DMS153 treated with DMSO at 0.1 percent for 48 hours (cell line): ENCODE results near the gene GPC5.
A peak's percentile ranks its signal among the peaks of the same experiment; 100 is the strongest.
"Not testable (repeated sequence)": the region's sequence is repeated elsewhere in the genome, so short reads cannot be mapped to it uniquely, and the experiment has no call there.

Experiments used
- DNase-seq: peaks from one replicate; lab custom pipeline; 2025; ENCODE audit not compliant: unreplicated experiment; lab: John Stamatoyannopoulos, UW

Gene GPC5

DNA sequence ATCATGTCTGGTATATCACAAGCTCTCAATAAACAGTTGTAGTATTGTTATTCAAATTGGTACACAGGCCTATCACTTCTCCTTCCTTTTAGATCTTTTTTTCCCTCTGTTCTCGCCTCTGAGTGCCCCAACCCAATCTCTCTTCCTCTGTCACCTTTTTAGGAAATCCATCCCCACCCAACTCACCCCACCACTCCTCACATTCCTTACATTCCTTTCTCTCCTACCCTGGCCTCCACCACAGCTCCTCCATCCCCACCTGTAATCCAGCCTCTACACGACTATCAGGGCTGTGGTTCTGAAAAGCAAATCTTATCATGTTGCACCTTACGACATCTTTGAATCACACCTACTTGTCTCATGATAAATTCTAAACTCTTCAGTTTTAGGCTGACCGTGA is 1282.8 kb downstream of the GPC5 start:
- no peak for DNase-seq

GRCh38 chr13:92682832-92683517 is 1284.6 kb downstream of the GPC5 start:
- DNase-seq, result no peak

- no peak for DNase-seq
Observed at GRCh38 chr13:92694047-92694446, 1295.6 kb downstream of the GPC5 start.

DNA sequence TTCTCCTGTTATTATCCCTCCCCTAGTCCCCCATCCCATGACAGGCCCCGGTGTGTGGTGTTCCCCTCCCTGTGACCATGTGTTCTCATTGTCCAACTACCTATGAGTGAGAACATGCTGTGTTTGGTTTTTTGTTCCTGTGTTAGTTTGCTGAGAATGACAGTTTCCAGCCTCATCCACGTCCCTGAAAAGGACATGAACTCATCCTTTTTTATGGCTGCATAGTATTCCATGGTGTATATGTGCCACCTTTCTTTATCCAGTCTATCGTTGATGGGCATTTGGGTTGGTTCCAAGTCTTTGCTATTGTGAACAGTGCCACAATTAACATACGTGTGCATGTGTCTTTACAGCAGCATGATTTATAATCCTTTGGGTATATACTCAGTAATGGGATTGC is 1297.4 kb downstream of the GPC5 start:
- DNase-seq, result not testable (repeated sequence)

DNA sequence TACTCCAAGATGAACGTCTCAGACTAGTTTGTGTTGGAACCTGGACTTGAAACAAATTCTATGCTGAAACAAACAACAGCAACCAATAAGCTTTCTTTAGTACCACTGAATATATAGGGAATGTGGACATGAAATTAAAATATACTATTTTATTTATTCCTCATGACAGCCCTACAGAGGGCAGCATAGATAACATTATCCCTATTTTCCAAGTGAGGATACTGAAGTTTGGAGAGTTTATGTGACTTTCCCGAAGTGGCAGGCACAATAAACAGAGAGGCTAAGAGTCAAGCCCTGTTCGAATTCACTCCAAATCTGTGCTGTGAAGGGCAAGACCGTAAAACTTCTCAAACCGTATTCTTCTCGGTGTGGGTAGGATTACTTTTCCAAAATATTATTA is 1318.3 kb downstream of the GPC5 start:
- DNase-seq, result peak; percentile 41

DNA sequence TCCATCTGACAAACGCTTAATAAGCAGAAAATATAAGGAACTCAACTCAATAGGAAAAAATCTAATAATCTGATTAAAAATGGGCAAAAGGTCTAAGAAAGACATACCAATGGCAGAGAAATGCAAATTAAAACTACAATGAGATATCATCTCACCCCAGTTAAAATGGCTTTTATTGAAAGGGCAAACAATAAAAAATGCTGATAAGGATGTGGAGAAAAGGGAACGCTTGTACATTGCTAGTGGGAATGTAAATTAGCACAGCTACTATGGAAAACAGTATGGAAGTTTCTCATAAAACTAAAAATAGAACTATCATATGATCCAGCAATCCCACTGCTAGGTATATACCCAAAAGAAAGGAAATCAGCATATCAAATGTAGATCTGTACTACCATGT is 1319.4 kb downstream of the GPC5 start:
- DNase-seq, result no peak

DNA sequence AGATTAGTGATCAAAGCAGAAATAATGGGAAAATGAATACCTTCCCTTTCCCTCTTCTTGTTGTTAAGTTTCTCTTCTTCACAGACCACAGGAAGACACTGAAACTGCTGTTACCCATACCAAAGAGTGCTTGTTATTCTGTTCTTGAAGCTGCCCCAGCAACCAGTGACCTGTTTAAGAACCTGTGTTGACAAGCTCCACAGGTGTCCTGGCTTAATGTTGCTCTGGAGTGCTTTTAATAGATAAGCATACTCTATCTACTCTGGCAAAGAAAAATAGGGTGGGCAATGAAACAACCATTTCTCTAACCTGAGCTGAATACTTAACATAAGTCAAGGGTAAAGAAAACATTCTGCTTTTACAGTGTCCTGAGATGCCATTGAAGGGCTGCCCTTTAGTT is 1321.4 kb downstream of the GPC5 start:
- peak; percentile 85 for DNase-seq

GRCh38 chr13:92721620-92722019 is 1323.2 kb downstream of the GPC5 start:
- DNase-seq, result no peak

GRCh38 chr13:92727118-92727517 is 1328.7 kb downstream of the GPC5 start:
- DNase-seq, result no peak

- no peak for DNase-seq
Observed at GRCh38 chr13:92734068-92734467, 1335.6 kb downstream of the GPC5 start.

GRCh38 chr13:92734545-92734944 is 1336.1 kb downstream of the GPC5 start:
- DNase-seq, result no peak

DNA sequence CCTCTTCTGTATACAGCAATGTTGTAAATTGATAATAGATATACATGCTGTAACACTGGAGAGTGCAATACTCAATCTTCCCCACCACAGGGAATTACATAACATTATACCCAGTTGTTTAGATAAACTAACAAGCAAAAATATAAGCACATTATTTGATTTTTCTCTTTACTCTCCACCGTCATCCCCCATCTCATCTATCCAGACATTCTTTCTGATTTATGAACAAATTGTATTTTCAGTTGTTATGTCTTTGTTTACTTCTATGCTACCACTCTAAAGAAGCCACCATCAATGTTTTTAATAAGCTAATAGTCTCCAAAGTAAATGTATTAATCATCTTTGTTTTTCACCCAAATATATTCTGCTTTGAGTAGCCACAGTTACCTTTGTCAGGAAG is 1337.5 kb downstream of the GPC5 start:
- DNase-seq, result no peak

DNA sequence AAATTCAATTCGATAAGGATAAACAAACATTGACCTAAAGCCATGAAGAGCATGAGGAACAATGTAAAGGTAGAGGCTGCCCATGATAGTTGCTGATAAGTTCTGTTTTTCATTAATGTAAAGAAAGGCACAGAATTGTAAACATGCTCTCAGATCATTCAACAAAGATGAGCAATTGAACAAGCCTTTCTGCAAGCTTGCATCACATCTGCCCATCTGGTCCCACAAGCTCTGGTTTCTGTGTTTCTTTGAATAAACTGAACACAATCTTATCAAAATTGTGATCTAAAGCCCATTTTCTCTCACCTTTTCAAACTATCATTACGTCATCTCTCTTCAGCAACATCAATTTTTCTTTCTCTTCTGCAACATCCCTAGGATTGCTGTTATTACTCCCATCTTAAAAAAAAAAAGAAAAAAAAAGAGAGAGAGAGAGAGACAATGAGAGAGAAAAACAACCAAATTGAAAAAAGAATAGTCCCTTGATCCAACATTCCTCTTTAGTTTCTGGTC is 1340.9 kb downstream of the GPC5 start:
- DNase-seq, result peak; percentile 38

- no peak for DNase-seq
Observed at GRCh38 chr13:92743992-92744391, 1345.6 kb downstream of the GPC5 start.

DNA sequence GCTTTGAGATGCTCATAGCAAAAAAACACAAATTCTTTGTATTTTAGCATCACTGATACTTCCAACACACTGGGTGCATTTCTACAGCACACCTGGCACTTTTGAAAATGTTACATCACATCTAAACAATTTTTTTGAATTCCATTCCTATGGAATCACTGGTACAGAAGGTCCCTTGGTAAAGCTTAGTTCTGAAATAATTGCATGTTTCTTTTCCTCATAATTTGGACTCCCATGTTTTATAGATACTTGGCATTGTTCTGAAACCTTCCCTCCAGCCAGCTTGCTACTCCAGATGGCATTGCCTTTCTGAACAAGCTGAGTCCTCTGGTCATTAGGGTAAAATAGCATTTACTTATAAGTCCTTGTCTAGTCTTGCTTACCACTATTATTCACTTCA is 1346.8 kb downstream of the GPC5 start:
- DNase-seq, result no peak

DNA sequence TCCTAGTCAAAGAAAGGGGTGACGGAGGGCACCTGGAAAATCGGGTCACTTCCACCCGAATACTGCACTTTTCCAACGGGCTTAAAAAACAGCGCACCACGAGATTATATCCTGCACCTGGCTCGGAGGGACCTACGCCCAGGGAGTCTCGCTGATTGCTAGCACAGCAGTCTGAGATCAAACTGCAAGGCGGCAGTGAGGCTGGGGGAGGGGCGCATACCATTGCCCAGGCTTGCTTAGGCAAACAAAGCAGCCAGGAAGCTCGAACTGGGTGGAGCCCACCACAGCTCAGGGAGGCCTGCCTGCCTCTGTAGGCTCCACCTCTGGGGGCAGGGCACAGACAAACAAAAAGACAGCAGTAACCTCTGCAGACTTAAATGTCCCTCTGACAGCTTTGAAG is 1354.3 kb downstream of the GPC5 start:
- DNase-seq, result not testable (repeated sequence)

DNA sequence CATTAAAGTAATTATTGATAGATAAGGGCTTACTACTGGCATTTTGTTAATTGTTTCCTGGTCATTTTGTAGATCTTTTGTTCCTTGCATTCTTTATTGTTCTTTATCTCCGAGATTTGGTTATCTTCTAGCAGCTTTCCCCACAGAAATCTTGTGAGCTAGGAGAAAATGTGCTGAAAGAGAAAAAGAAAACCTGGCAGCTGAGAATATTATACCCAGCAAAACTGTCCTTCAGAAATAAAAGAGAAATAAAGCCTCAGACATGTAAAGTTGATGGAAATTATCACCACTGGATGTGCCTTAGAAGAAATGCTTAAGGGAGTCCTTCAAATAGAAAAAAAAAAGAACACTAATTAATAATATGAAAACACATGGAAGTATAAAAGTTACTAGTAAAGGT is 1363.3 kb downstream of the GPC5 start:
- DNase-seq, result no peak

DNA sequence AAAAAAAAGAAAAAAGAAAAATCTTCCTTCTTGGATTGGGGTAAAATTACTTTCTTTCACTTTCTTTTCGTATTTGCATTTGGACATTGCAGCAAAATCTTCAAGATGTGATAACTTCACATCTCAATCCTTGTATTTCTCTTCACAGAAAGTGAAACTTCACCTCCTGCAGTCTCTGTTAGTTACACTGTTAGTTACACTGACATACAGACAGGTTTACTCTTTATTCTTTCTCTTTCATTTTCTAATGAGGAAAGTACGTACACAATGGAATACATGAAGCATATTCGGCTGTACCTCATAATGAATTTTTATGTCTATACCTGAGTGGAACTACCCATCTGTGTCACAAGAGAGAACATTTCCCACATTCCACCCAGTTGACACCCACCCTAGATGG is 1369.0 kb downstream of the GPC5 start:
- no peak for DNase-seq

- DNase-seq, result no peak
Observed at GRCh38 chr13:92768602-92769001, 1370.2 kb downstream of the GPC5 start.

DNA sequence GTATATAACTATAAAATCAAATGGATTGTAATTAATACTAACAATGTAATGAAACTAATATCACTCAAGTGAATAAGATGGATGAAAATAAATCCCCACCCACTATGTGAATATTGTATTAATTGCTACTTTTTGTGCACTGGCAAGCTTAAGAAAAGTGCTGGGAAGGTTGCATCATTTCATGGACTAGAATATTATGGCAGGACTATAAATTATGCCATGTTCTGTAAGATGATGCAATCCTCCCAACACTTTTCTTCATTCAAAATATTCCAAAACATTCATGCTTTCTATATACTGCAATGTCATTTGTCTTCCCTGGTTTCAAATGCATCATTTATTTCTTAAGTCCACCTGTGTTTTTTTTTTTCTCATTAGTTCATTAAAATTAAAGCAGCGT is 1370.6 kb downstream of the GPC5 start:
- no peak for DNase-seq

DNA sequence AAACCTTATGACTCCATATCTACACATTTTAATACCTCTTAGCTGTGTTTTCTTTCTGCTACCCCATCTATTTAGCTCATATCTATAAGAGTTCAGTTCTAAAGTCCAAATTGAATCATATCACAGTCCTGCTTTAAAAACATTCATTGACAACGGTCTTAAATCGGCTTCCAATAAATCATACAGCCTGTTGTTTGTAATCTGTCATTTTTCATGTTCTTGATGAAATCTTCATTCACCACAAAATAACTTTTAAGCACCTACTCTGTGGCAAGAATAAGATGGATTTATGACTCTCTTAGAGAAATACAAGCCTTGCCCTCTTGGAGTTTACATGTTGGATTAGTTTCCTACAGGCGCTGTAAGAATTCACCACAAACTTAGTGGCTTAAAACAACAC is 1377.2 kb downstream of the GPC5 start:
- DNase-seq, result no peak

GRCh38 chr13:92781965-92782690 is 1383.7 kb downstream of the GPC5 start:
- no peak for DNase-seq

DNA sequence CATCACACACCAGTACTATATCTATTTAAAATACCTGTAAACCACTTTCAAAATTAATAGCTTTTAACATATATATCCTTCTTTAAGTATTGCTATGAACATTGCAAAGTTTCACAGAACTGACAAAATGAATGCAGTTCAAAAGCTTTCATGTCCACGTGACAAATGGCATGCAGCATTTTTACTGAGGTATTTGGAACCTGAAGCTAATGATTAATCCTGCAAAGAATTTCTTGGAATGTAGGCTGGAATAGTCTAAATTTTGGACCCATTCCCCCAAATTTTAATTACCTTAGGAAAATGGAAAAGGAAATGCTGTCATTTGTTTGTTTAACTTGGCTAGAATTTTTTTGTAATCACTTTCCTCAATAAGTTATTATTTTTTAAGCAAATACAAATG is 1404.4 kb downstream of the GPC5 start:
- no peak for DNase-seq
